GM12874 (cell line): ENCODE results near the gene KLHL9.

Experiments
- CTCF ChIP-seq: IDR thresholded peaks from 2 replicates; pipeline ENCODE4 v1.5.1; 2011; ENCODE audit warnings: low read depth, mild to moderate bottlenecking, control low read depth, low read length, moderate library complexity; ENCODE audit not compliant: insufficient read depth

The KLHL9 gene

GRCh38 chr9:21311889-21312288 is 23.3 kb downstream of the KLHL9 start:
- TF ChIP-seq CTCF: no peak

GRCh38 chr9:21305213-21305612 is 30.0 kb downstream of the KLHL9 start, which contains the start of gene IFNA5:
IFNA5 (minus strand) TSS chr9:21305313; CDS start chr9:21305256, 57 bp downstream.
- no peak for TF ChIP-seq CTCF

GRCh38 chr9:21295992-21296391 is 39.2 kb downstream of the KLHL9 start:
- no peak for TF ChIP-seq CTCF

GRCh38 chr9:21294904-21295538 is 40.2 kb downstream of the KLHL9 start:
- TF ChIP-seq CTCF: no peak

- no peak for TF ChIP-seq CTCF
Observed at GRCh38 chr9:21294364-21294774, 40.8 kb downstream of the KLHL9 start.

- no peak for TF ChIP-seq CTCF
Observed at GRCh38 chr9:21289848-21290247, 45.4 kb downstream of the KLHL9 start.

- TF ChIP-seq CTCF: no peak
Observed at GRCh38 chr9:21287280-21287679, 47.9 kb downstream of the KLHL9 start.

GRCh38 chr9:21286659-21287058 is 48.5 kb downstream of the KLHL9 start:
- no peak for TF ChIP-seq CTCF
